ENCODE results near the gene HSP90AA1.
"Not testable (repeated sequence)": the region's sequence is repeated elsewhere in the genome, so short reads cannot be mapped to it uniquely, and the experiment has no call there.

HSP90AA1 gene

GRCh38 chr14:102086972-102087761 lies at the start of gene HSP90AA1:
TSS of gene HSP90AA1 (minus strand) at chr14:102087044. CDS start at chr14:102086378, 666 bp downstream.
- peak; percentile 93 for DNase-seq (ENCODE audit: low spot score)

GRCh38 chr14:102135456-102135855 lies 48.6 kb upstream of the HSP90AA1 start:
- DNase-seq (ENCODE audit: low spot score) = not testable (repeated sequence)

- DNase-seq (ENCODE audit: low spot score) = not testable (repeated sequence)
These were observed 47.9 kb upstream of the HSP90AA1 start for GRCh38 chr14:102134719-102135118.

GRCh38 chr14:102134021-102134420 lies 47.2 kb upstream of the HSP90AA1 start:
- DNase-seq (ENCODE audit: low spot score) = not testable (repeated sequence)

GRCh38 chr14:102131741-102132140 lies 44.9 kb upstream of the HSP90AA1 start:
- DNase-seq (ENCODE audit: low spot score) = no peak

- DNase-seq (ENCODE audit: low spot score) = no peak
These were observed 40.1 kb upstream of the HSP90AA1 start for GRCh38 chr14:102126807-102127455.

- no peak for DNase-seq (ENCODE audit: low spot score)
These were observed 38.7 kb upstream of the HSP90AA1 start for GRCh38 chr14:102125546-102125945.

- DNase-seq (ENCODE audit: low spot score) = no peak
These were observed 37.6 kb upstream of the HSP90AA1 start for GRCh38 chr14:102124419-102124818.

GRCh38 chr14:102121567-102121966 lies 34.7 kb upstream of the HSP90AA1 start:
- no peak for DNase-seq (ENCODE audit: low spot score)

- DNase-seq (ENCODE audit: low spot score) = no peak
These were observed 34.0 kb upstream of the HSP90AA1 start for GRCh38 chr14:102120888-102121287.

- no peak for DNase-seq (ENCODE audit: low spot score)
These were observed 31.0 kb upstream of the HSP90AA1 start for GRCh38 chr14:102117852-102118251.

GRCh38 chr14:102116361-102117180 lies 29.7 kb upstream of the HSP90AA1 start:
- no peak for DNase-seq (ENCODE audit: low spot score)

GRCh38 chr14:102111101-102111500 lies 24.3 kb upstream of the HSP90AA1 start:
- no peak for DNase-seq (ENCODE audit: low spot score)

GRCh38 chr14:102109332-102109731 lies 22.5 kb upstream of the HSP90AA1 start:
- not testable (repeated sequence) for DNase-seq (ENCODE audit: low spot score)

- DNase-seq (ENCODE audit: low spot score) = no peak
These were observed 18.5 kb upstream of the HSP90AA1 start for GRCh38 chr14:102105369-102105768.

- no peak for DNase-seq (ENCODE audit: low spot score)
These were observed 16.3 kb upstream of the HSP90AA1 start for GRCh38 chr14:102103062-102103695.

GRCh38 chr14:102097441-102098135 lies 10.7 kb upstream of the HSP90AA1 start:
- no peak for DNase-seq (ENCODE audit: low spot score)

- peak; percentile 82 for DNase-seq (ENCODE audit: low spot score)
These were observed 9.8 kb upstream of the HSP90AA1 start for GRCh38 chr14:102096569-102097188.

GRCh38 chr14:102095871-102096568 lies 9.2 kb upstream of the HSP90AA1 start:
- DNase-seq (ENCODE audit: low spot score) = no peak

GRCh38 chr14:102095231-102095870 lies 8.5 kb upstream of the HSP90AA1 start:
- DNase-seq (ENCODE audit: low spot score) = peak; percentile 35
